ENCODE results near the gene SRPRA.
"Not testable (repeated sequence)": the region's sequence is repeated elsewhere in the genome, so short reads cannot be mapped to it uniquely, and the experiment has no call there.

The SRPRA gene

GRCh38 chr11:126257144-126257543, 11.6 kb downstream of the SRPRA start:
- TF ChIP-seq, protein P1, sequence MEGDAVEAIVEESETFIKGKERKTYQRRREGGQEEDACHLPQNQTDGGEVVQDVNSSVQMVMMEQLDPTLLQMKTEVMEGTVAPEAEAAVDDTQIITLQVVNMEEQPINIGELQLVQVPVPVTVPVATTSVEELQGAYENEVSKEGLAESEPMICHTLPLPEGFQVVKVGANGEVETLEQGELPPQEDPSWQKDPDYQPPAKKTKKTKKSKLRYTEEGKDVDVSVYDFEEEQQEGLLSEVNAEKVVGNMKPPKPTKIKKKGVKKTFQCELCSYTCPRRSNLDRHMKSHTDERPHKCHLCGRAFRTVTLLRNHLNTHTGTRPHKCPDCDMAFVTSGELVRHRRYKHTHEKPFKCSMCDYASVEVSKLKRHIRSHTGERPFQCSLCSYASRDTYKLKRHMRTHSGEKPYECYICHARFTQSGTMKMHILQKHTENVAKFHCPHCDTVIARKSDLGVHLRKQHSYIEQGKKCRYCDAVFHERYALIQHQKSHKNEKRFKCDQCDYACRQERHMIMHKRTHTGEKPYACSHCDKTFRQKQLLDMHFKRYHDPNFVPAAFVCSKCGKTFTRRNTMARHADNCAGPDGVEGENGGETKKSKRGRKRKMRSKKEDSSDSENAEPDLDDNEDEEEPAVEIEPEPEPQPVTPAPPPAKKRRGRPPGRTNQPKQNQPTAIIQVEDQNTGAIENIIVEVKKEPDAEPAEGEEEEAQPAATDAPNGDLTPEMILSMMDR (IDR thresholded peaks at IDR 0.05), result no peak
- Mint-ChIP-seq H3K36me3 (ENCODE audit: low read depth) (peaks cover 40% of the 10 kb centered on the region), H3K27ac (no peak overlapping the region), H3K4me1 (no peaks in the 10 kb centered on the region), H3K4me3 (no peak overlapping the region), H3K27me3 (ENCODE audit: low read depth, poor library complexity) (no peaks in the 10 kb centered on the region), H3K9me3 (no peaks in the 10 kb centered on the region)
- DNase-seq, result no peak

DNA sequence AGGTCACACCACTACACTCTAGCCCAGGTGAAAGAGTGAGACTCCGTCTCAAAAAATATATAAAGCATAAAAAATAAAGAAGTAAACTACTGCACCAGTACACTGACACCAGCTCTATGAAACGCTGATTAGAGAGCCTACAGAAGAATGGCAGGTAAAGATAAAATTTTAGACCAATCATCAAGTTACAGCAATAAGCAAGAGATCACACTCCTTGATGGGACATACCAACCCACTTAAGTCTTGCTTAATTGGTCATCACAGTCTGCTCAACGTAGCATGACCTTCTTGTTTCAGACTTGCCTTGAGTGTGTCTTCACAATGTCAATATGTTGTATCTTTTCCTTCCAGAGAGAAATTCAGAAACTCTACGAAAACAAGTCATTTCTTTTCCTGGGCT, 12.5 kb downstream of the SRPRA start:
- H3K36me3 Mint-ChIP-seq (ENCODE audit: low read depth), result peaks cover 43% of the 10 kb centered on the region
- no peaks in the 10 kb centered on the region for H3K9me3 Mint-ChIP-seq
- DNase-seq, result no peak
- no peak overlapping the region for H3K4me3 Mint-ChIP-seq
- H3K27me3 Mint-ChIP-seq (ENCODE audit: low read depth, poor library complexity), result no peaks in the 10 kb centered on the region
- TF ChIP-seq, protein P1 (IDR thresholded peaks at IDR 0.05), result no peak
- no peak overlapping the region for H3K27ac Mint-ChIP-seq
- no peaks in the 10 kb centered on the region for H3K4me1 Mint-ChIP-seq

- H3K4me1 Mint-ChIP-seq; H3K4me3 Mint-ChIP-seq; H3K27ac Mint-ChIP-seq; H3K27me3 Mint-ChIP-seq (ENCODE audit: low read depth, poor library complexity); H3K9me3 Mint-ChIP-seq; DNase-seq: not testable (repeated sequence)
- H3K36me3 Mint-ChIP-seq (ENCODE audit: low read depth), result peaks cover 42% of the 10 kb centered on the region
Observed at GRCh38 chr11:126255507-126255906, 13.2 kb downstream of the SRPRA start.

- H3K27ac Mint-ChIP-seq, result no peak overlapping the region
- H3K27me3 Mint-ChIP-seq (ENCODE audit: low read depth, poor library complexity), result no peaks in the 10 kb centered on the region
- TF ChIP-seq, protein P1 (IDR thresholded peaks at IDR 0.05), result no peak
- H3K9me3 Mint-ChIP-seq, result no peaks in the 10 kb centered on the region
- no peak overlapping the region for H3K4me3 Mint-ChIP-seq
- no peaks in the 10 kb centered on the region for H3K4me1 Mint-ChIP-seq
- DNase-seq, result no peak
- H3K36me3 Mint-ChIP-seq (ENCODE audit: low read depth), result peaks cover 43% of the 10 kb centered on the region
Observed at GRCh38 chr11:126254819-126255218, 13.9 kb downstream of the SRPRA start.

- no peak overlapping the region for H3K4me3 Mint-ChIP-seq
- no peaks in the 10 kb centered on the region for H3K27me3 Mint-ChIP-seq (ENCODE audit: low read depth, poor library complexity)
- H3K4me1 Mint-ChIP-seq, result no peaks in the 10 kb centered on the region
- TF ChIP-seq, protein P1 (IDR thresholded peaks at IDR 0.05), result no peak
- peaks cover 40% of the 10 kb centered on the region for H3K36me3 Mint-ChIP-seq (ENCODE audit: low read depth)
- no peaks in the 10 kb centered on the region for H3K9me3 Mint-ChIP-seq
- H3K27ac Mint-ChIP-seq, result no peak overlapping the region
- DNase-seq, result no peak
Observed at GRCh38 chr11:126253265-126253664, 15.4 kb downstream of the SRPRA start.

DNA sequence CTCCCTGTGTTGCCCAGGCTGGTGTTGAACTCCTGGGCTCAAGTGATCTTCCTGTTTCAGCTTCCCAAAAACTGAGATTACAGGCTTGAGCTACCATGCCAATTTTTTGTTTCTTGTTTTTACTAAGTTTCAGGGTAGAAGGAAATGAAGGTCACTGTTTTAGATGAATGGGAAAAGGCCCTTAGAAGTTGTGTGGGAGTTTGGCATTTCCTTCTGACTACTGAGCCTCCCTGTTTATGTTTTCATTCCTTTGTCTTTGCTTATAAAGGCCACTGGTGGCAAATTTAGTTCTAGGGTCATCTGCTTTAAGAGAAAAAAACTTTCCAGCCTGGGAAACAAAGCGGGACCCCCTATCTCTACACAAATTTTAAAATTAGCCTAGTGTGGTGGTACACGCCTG, 22.1 kb downstream of the SRPRA start:
- H3K36me3 Mint-ChIP-seq (ENCODE audit: low read depth), result peaks cover 61% of the 10 kb centered on the region
- TF ChIP-seq, protein P1 (IDR thresholded peaks at IDR 0.05), result no peak
- no peak for DNase-seq
- no peaks in the 10 kb centered on the region for H3K9me3 Mint-ChIP-seq
- H3K4me3 Mint-ChIP-seq, result no peak overlapping the region
- no peak overlapping the region for H3K27ac Mint-ChIP-seq
- no peaks in the 10 kb centered on the region for H3K27me3 Mint-ChIP-seq (ENCODE audit: low read depth, poor library complexity)
- no peaks in the 10 kb centered on the region for H3K4me1 Mint-ChIP-seq

All from nephron progenitor cell (in vitro differentiated cells).